ENCODE measurements around the gene LOXL3. TPM values are rescaled to one million over a fixed set of nuclear protein-coding genes. Genes with fewer than 3 reads are reported as not detected.

LOXL3 gene
- total RNA-seq, 1 donor from 2014 or later = 2.3 TPM

DNA sequence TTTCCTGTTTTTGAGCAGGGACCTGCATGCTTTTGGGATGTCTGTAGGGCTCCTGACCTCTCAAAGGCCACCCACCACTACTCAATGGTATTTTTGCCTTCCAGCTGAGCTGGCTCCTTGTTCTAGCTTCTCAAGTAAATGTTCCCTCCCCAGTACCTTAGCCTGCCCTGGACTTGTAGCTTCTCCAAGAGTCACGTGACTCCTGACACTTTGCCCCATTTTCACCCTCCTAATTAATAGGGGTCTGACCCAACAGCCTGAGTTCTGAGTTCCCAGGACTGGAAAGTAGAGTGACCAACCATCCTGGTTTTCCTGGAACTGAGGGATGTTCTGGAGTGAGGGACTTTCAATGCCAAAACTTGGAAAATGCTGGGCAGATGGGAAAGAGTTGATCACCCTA is 58.3 kb downstream of the LOXL3 start:
- POLR2A ChIA-PET = no interaction called here
- Mint-ChIP-seq H3K4me1 (peaks cover 23% of the 10 kb centered on the region), H3K9me3 (no peaks in the 10 kb centered on the region), H3K27ac (no peak overlapping the region), H3K4me3 (no peak overlapping the region), H3K27me3 (peaks cover 14% of the 10 kb centered on the region), H3K36me3 (ENCODE audit: low read depth) (peaks cover 44% of the 10 kb centered on the region)
- DNase-seq (no peak), ATAC-seq (ENCODE audit: low read depth) (no peak)
- intact Hi-C loops (cut with micrococcal nuclease) = no loop called here
- TF ChIP-seq, protein P1, sequence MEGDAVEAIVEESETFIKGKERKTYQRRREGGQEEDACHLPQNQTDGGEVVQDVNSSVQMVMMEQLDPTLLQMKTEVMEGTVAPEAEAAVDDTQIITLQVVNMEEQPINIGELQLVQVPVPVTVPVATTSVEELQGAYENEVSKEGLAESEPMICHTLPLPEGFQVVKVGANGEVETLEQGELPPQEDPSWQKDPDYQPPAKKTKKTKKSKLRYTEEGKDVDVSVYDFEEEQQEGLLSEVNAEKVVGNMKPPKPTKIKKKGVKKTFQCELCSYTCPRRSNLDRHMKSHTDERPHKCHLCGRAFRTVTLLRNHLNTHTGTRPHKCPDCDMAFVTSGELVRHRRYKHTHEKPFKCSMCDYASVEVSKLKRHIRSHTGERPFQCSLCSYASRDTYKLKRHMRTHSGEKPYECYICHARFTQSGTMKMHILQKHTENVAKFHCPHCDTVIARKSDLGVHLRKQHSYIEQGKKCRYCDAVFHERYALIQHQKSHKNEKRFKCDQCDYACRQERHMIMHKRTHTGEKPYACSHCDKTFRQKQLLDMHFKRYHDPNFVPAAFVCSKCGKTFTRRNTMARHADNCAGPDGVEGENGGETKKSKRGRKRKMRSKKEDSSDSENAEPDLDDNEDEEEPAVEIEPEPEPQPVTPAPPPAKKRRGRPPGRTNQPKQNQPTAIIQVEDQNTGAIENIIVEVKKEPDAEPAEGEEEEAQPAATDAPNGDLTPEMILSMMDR (IDR thresholded peaks at IDR 0.05) = no peak
- CTCF ChIA-PET = interaction anchor here (1.5 kb wide), 1 partner anchor 50 kb away, joined by 3 read pairs; no protein-coding TSS in a partner anchor

DNA sequence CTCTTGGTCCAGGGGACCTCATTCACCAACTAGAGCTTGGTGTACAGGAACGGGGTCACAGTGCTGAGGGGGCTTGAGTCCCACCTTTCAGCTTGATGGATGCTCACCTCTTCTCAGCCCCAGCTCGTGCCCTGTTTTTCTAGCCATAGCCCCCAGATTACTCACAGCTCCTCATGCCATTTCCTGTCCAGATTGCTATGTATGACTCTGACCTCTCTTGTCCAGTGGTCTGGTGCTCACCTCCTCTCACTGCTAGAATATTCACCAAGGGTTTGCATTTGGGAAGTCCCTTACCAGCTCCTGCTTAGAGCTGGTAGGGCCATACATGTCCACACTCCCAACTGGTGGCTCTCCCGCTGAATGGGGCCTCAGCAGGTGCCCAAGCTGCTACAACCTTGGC is 60.2 kb downstream of the LOXL3 start:
- CTCF ChIA-PET = interaction anchor here (1.4 kb wide), 1 partner anchor 158 kb away, joined by 3 read pairs; no protein-coding TSS in a partner anchor
- ATAC-seq (ENCODE audit: low read depth) (no peak), DNase-seq (no peak)
- H3K27ac Mint-ChIP-seq = no peak overlapping the region
- peaks cover 56% of the 10 kb centered on the region for H3K36me3 Mint-ChIP-seq (ENCODE audit: low read depth)
- intact Hi-C loops (cut with micrococcal nuclease) = no loop called here
- H3K9me3 Mint-ChIP-seq = no peaks in the 10 kb centered on the region
- H3K27me3 Mint-ChIP-seq = peaks cover 6% of the 10 kb centered on the region
- TF ChIP-seq, protein P1 (IDR thresholded peaks at IDR 0.05) = no peak
- peaks cover 8% of the 10 kb centered on the region for H3K4me1 Mint-ChIP-seq
- POLR2A ChIA-PET = no interaction called here
- H3K4me3 Mint-ChIP-seq = no peak overlapping the region

DNA sequence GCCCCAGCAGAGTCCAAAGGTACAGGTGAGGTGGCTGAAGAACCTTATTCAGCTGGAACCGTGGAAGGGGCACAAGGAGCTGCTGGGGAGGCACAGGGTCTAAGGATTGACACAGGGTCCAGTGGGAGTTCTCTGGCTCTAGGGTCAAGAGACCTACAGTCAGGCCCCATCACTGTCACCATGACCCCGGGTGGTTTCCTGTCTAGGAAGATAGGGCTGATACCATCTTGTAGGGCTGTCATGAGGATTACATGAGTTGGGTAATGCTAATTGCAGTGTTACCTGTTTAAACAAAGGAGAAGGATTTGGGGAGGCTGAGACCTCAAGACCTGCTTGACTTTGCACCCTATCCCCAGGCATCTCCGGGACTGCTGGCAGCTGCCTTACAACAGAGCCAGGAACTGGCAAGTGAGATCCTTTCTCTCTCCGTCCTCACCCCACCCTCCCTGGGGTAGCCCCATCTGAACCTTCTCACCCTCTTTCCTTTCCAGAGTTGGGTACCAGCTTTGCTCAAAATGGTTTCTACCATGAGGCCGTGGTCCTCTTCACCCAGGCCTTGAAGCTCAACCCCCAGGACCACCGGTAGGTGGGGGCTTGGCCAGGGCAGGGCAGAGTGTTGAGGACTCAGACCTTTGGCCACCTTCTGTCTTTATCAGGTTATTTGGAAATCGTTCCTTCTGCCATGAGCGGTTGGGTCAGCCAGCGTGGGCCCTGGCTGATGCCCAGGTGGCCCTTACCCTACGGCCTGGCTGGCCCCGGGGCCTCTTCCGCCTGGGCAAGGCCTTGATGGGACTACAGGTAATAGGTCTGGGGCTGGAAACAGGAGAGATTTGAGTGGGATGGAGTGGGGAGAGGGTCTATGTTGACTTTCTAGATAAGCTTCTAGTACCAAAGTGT is 61.8 kb downstream of the LOXL3 start:
- DNase-seq = no peak
- ChIA-PET POLR2A (interaction anchor here (0.5 to 1.3 kb wide), 2 partner anchors 26 to 67 kb away, joined by 3 to 4 read pairs; no protein-coding TSS in a partner anchor), CTCF (no interaction called here)
- TF ChIP-seq, protein P1 (IDR thresholded peaks at IDR 0.05) = no peak
- ATAC-seq (ENCODE audit: low read depth) = no peak
- Mint-ChIP-seq H3K4me3 (no peak overlapping the region), H3K27ac (no peak overlapping the region), H3K27me3 (no peaks in the 10 kb centered on the region), H3K4me1 (no peaks in the 10 kb centered on the region), H3K36me3 (ENCODE audit: low read depth) (peaks cover 60% of the 10 kb centered on the region), H3K9me3 (no peaks in the 10 kb centered on the region)
- intact Hi-C loops (cut with micrococcal nuclease) = no loop called here

DNA sequence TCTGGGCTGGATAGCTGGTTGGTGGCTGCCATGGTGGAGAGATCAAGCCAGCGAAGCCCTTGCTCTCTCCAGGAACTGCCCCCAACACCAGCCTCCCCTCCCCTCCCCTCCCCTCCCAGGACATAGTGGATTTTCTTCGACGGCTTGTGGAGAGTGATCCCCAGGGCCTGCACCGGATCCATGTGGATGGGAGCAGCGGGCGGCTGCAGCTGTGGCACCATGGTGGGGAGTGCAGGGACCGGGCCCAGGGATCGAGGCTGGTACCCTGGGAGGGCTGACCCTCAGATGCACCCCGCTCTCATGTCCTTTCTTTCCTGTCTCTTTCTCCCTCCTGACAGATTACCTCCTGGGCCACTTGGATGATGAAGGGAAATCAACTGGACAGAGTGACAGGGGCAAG is 63.8 kb downstream of the LOXL3 start:
- POLR2A ChIA-PET = interaction anchor here (0.6 kb wide), 1 partner anchor 23 kb away, joined by 4 read pairs; no protein-coding TSS in a partner anchor
- no peak overlapping the region for H3K27ac Mint-ChIP-seq
- H3K36me3 Mint-ChIP-seq (ENCODE audit: low read depth) = peaks cover 71% of the 10 kb centered on the region
- intact Hi-C loops (cut with micrococcal nuclease) = no loop called here
- ATAC-seq (ENCODE audit: low read depth) (no peak), DNase-seq (no peak)
- H3K9me3 Mint-ChIP-seq = no peaks in the 10 kb centered on the region
- H3K27me3 Mint-ChIP-seq = no peaks in the 10 kb centered on the region
- TF ChIP-seq, protein P1 (IDR thresholded peaks at IDR 0.05) = no peak
- no peak overlapping the region for H3K4me3 Mint-ChIP-seq
- H3K4me1 Mint-ChIP-seq = no peaks in the 10 kb centered on the region
- CTCF ChIA-PET = no interaction called here

DNA sequence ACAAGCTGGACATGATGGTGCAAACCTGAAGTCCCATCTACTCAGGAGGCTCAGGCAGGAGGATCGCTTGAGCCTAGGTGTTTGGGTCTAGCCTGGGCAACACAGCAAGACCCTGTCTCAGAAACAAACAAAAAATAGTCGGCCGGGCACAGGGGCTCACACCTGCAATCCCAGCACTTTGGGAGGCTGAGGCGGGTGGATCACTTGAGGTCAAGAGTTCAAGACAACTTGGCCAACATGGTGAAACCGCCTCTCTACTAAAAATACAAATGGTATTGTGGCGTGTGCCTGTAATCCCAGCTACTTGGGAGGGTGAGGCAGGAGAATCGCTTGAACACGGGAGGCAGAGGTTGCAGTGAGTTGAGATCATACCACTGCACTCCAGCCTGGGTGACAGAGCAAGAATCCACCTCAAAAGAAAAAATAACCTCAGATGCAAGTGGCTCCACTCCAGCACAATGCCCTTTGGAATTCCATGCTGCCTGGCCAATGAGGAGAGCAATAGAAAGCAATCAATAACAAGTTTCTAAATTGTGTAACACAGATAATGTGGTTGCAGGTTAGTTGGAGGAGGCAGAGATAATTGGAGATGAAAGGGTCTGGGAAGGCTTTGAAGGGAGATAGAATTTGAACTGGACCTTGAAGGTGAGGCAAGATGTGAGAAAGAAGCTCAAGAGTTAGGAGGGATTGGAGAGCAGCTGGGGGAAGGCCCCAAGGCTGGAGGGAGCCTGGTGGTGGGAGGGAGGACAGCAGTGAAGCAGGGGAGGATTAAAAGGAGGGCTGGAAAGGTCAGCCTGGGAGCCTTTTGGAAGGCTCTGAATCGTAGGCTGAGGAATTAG is 64.9 kb downstream of the LOXL3 start:
- peaks cover 65% of the 10 kb centered on the region for H3K36me3 Mint-ChIP-seq (ENCODE audit: low read depth)
- intact Hi-C loops (cut with micrococcal nuclease) = no loop called here
- no peak overlapping the region for H3K27ac Mint-ChIP-seq
- H3K9me3 Mint-ChIP-seq = no peaks in the 10 kb centered on the region
- H3K27me3 Mint-ChIP-seq = no peaks in the 10 kb centered on the region
- DNase-seq (no peak), ATAC-seq (ENCODE audit: low read depth) (no peak)
- ChIA-PET POLR2A (no interaction called here), CTCF (no interaction called here)
- TF ChIP-seq, protein P1 (IDR thresholded peaks at IDR 0.05) = no peak
- H3K4me3 Mint-ChIP-seq = no peak overlapping the region
- peaks cover 4% of the 10 kb centered on the region for H3K4me1 Mint-ChIP-seq

Data from activated B cell treated with CpG ODN at 0.5 μM for 24 hours (primary cell).